AG04449 (cell line): ENCODE results near the gene OTOP2.

Experiments used
- CTCF ChIA-PET: fragments of 350-600 bp; formaldehyde crosslinking; extraction: SDS; loops from one replicate; lab custom pipeline; 2021; ENCODE audit warnings: antibody characterized with exemption; lab: Yijun Ruan, JAX
- POLR2A ChIA-PET: fragments of 400-600, 350-600 bp; formaldehyde crosslinking; extraction: SDS; loops from one replicate; lab custom pipeline; 2020; ENCODE audit warnings: antibody characterized with exemption, inconsistent platforms; lab: Yijun Ruan, JAX
- DNase-seq: peaks from one replicate; pipeline ENCODE4 v3.0.0-alpha.2; 2010; ENCODE audit warnings: low read depth, low spot score
- H3K4me3 ChIP-seq: 2 replicates; pipeline ENCODE4 v1.5.1; 2011; ENCODE audit warnings: low read depth, mild to moderate bottlenecking, control low read depth, low read length
- TF ChIP-seq, protein P1 (sequence below): IDR thresholded peaks from one replicate; pipeline ENCODE4 v1.5.1; 2011; ENCODE audit warnings: mild to moderate bottlenecking, moderate library complexity, low read length, control low read depth, inconsistent platforms; ENCODE audit not compliant: insufficient read depth; ENCODE audit errors: missing control alignments

OTOP2 gene

DNA sequence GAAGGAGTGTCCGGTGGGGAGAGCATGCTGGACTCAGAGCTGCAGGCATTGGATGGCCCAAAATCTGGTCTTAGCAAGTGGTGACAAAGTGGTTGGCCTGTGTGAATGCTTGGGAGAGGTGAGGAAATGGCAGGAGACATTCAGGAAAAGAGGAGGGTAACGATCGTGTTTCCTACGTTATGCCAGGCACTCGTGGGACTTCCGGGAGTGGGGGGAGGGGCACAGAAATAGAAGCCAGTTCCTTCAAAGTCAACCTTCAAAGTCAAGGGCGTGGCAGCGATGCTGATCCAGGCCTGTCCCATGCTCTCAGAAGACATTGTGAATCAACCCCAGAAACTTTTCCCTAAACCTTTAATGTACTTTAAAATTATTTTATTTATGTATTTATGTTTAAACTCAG lies 15.5 kb downstream of the OTOP2 start:
- no peak for DNase-seq
- POLR2A ChIA-PET: no interaction called here
- TF ChIP-seq, protein P1, sequence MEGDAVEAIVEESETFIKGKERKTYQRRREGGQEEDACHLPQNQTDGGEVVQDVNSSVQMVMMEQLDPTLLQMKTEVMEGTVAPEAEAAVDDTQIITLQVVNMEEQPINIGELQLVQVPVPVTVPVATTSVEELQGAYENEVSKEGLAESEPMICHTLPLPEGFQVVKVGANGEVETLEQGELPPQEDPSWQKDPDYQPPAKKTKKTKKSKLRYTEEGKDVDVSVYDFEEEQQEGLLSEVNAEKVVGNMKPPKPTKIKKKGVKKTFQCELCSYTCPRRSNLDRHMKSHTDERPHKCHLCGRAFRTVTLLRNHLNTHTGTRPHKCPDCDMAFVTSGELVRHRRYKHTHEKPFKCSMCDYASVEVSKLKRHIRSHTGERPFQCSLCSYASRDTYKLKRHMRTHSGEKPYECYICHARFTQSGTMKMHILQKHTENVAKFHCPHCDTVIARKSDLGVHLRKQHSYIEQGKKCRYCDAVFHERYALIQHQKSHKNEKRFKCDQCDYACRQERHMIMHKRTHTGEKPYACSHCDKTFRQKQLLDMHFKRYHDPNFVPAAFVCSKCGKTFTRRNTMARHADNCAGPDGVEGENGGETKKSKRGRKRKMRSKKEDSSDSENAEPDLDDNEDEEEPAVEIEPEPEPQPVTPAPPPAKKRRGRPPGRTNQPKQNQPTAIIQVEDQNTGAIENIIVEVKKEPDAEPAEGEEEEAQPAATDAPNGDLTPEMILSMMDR: no peak
- CTCF ChIA-PET: interaction anchor here (0.8 to 2.8 kb wide), 5 partner anchors 10 to 22 kb away, joined by 3 to 11 read pairs (median 3); partner anchors contain the start of gene OTOP2
- no peak overlapping the region for H3K4me3 ChIP-seq

DNA sequence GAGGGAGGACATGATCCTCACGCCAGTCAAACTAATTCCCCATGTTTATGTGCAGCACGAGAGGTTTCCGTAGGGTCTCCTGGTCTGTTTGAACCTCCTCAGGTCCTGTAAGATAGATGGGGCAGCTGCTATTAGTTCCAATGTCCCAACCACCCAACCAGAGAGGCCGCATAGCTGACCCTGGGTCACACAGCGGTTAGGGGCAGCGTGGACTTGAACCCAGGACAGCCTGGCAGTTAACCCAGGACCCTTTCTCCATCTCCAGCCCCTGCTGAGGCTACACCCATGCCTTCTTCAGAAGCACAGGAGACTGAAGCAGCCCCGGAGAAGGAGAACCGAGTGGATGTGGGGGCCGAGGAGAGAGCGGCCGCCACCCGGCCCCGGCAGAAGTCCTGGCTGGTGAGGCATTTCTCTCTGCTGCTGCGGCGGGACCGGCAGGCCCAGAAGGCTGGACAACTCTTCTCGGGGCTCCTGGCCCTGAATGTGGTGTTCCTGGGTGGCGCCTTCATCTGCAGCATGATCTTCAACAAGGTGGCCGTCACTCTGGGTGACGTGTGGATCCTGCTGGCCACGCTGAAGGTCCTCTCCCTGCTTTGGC lies 17.2 kb downstream of the OTOP2 start:
- H3K4me3 ChIP-seq: no peak overlapping the region
- ChIA-PET POLR2A (no interaction called here), CTCF (no interaction called here)
- DNase-seq: no peak
- TF ChIP-seq, protein P1: no peak

- TF ChIP-seq, protein P1: no peak
- CTCF ChIA-PET: interaction anchor here (1.9 to 2.7 kb wide), 2 partner anchors 13 to 17 kb away, joined by 9 to 11 read pairs; no protein-coding TSS in a partner anchor
- POLR2A ChIA-PET: no interaction called here
- no peak overlapping the region for H3K4me3 ChIP-seq
- no peak for DNase-seq
Observed at GRCh38 chr17:74943808-74944522, 19.9 kb downstream of the OTOP2 start.

DNA sequence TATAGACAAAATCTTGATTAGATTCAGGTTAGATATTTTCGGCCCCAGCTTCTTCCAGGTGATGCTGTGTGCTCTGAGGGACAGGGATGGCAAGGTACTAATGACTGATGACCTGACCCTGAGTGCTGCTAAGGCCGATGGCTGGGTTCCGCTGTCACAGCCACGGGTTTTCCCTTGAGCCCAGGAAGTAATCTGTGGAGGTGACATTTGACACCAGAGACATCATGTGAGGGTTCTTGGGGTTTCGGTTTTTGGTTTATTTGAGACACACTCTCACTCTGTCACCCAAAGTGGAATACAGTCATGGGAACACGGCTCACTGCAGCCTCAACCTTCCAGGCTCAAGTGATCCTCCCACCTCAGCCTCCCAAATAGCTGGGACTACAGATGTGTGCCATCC lies 21.5 kb downstream of the OTOP2 start:
- no peak overlapping the region for H3K4me3 ChIP-seq
- TF ChIP-seq, protein P1: no peak
- no peak for DNase-seq
- CTCF ChIA-PET: interaction anchor here (0.7 to 2.7 kb wide), 3 partner anchors 10 to 15 kb away, joined by 3 to 11 read pairs (median 9); no protein-coding TSS in a partner anchor
- POLR2A ChIA-PET: no interaction called here

DNA sequence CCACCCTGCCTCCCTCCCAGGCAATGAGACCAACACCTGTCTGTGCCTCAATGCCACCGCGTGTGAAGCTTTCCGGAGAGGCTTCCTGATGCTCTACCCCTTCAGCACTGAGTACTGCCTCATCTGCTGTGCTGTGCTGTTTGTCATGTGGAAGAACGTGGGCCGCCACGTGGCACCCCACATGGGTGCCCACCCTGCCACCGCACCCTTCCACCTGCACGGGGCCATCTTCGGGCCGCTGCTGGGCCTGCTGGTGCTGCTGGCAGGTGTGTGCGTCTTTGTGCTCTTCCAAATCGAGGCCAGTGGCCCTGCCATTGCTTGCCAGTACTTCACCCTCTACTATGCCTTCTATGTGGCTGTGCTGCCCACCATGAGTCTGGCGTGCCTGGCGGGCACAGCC lies 22.6 kb downstream of the OTOP2 start:
- H3K4me3 ChIP-seq: no peak overlapping the region
- ChIA-PET POLR2A (no interaction called here), CTCF (interaction anchor here (2.7 to 8.2 kb wide), 2 partner anchors 11 to 15 kb away, joined by 9 to 61 read pairs; no protein-coding TSS in a partner anchor)
- no peak for DNase-seq
- TF ChIP-seq, protein P1: no peak

DNA sequence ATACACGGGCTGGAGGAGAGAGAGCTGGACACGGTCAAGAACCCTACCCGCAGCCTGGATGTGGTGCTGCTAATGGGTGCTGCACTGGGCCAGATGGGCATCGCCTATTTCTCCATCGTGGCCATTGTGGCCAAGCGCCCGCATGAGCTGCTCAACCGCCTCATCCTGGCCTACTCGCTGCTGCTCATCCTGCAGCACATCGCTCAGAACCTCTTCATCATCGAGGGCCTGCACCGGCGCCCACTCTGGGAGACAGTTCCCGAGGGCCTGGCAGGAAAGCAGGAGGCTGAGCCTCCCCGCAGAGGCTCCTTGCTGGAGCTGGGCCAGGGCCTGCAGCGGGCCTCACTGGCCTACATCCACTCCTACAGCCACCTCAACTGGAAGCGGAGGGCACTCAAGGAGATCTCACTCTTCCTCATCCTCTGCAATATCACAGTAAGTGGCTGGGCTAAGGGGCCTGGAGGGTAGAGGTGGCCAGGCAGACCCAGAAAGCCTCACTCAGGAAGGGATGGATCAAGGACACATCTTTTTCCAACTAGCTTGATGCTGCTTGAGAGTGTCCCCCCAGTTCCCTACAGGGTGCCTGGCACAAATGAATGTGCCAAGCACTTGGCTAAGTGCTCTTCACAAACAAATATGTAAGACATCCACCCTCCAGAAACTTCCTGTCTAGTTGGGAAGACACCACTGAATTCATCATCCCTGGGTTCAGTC lies 23.1 kb downstream of the OTOP2 start:
- POLR2A ChIA-PET: no interaction called here
- TF ChIP-seq, protein P1: no peak
- DNase-seq: no peak
- CTCF ChIA-PET: interaction anchor here (3.3 to 8.2 kb wide), 2 partner anchors 11 to 14 kb away, joined by 22 to 61 read pairs; no protein-coding TSS in a partner anchor
- H3K4me3 ChIP-seq: no peak overlapping the region
